Measurements from ENCODE around the gene SMIM44.

DNA sequence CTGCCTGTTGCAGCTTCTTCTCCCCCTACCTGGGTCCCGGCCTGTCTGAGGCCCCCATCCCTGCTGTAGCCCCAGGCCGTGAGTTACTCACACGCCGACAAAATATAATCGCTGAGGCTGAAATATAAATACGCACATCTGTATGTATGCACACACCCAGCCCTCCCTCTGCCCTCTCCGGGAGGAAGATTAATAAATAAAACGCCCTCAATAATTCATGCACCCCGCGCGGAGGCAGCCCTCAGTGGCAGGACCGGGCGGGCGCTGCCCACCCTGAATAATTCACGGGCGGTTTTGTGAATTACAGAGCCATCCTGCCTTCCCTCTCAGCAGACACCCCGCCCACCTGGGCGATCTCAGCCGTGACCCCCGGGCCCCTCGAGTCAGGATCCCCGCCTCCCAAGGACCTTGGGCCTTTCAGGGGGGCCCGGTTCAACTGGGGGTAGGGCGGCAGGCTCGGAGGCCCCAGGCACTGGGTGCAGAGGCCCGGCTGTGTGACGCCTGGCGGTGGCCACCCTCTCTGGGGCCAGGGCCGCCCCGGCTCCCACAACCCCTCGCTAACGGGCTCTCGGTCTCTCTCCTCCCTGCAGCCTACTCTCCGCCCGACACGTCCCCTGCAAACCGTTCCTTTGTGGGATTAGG is 27.2 kb downstream of the SMIM44 start:
- no peak for TF ChIP-seq CTCF (IDR thresholded peaks at IDR 0.05)
- no peak for TF ChIP-seq POLR2A (IDR thresholded peaks at IDR 0.05)
- no peak for TF ChIP-seq POLR2AphosphoS5 (IDR thresholded peaks at IDR 0.05)
